Activated CD4-positive, alpha-beta T cell treated with anti-CD3 and anti-CD28 coated beads, Interleukin-2, amount 50 U/mL, for 16 hours (primary cell): ENCODE results near the gene HSPB8.

Experiments used
- DNase-seq: peaks from one replicate; pipeline ENCODE4 v3.0.0-alpha.2; 2020

HSPB8 gene

DNA sequence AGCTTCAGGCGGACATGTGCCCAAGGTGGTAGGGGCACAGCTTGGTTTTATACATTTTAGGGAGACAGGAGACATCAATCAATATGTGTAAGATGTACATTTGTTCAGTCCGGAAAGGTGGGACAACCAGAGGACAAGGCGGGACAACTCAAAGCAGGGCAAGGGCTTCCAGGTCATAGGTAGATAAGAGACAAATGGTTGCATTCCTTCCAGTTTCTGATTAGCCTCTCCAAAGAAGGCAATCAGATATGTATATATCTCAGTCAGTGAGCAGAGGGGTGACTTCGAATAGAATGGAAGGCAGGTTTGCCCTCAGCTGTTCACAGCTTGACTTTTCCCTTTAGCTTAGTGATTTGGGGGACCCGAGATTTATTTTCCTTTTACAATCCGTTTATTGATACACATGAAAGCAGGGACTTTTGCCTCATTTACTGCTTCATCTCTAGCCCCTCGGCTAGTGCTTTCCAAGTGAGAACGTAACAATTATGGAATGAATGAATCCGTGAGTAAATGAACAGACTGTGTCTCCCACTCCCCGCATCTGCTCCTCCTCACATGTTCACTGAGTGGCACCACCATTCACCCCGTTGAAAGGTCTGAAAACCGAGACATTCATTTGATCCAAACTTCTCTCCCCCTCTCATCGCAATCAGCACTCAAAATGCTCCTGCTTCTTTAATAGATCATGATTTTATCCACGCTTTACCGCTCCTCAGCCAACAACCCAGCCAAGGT is 6.9 kb upstream of the HSPB8 start:
- DNase-seq, result no peak

GRCh38 chr12:119175081-119175480 is 3.6 kb upstream of the HSPB8 start:
- DNase-seq, result no peak

DNA sequence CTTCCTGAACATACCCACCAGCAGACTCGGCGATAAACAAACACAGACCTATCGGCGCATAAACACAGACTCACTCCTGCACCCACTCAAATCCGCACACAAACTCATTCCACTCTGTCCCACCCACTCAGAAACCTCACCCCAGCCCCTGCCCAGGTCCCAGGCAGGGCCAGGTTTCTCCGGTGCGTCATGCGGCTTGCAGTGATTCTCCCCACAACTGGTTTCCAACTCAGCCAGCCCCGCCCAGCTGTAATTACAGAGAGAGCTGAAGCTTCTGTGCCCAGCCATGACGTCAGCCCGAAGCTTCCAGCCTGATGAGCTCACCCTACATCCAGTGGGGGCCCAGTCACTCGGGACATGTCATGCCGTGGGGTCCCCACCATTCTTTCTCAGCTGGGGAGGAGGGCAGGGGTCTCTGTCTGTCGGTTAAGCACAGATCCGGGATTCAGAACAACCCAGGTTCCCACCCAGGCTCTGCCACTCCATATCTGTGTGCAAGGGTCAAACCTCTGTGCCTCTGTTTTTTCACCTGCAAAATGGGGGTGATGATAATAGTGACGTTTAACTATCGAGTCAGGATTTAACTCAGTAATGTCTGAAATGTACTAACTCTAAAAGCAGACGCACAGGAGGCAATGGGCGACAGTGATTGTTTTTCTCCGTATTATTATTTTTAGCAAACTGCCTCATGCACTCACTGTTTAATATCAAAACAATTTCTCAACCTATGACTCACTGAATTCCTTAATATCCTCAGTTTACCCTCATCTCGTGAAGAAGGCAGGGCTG is 2.3 kb upstream of the HSPB8 start:
- no peak for DNase-seq

DNA sequence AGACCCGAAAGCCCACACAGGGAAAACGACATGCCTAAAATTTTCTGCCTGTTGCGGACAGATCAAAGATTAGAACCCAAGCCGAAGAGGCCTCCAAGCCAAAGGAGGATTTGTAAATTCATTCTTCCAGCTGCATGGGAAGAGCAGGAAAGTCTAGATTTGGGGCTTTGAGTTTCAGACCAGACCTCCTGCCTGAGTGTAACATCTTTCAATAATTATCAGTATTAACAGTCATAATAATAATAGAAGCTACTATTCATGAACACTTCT is 1.7 kb upstream of the HSPB8 start:
- DNase-seq, result no peak

DNA sequence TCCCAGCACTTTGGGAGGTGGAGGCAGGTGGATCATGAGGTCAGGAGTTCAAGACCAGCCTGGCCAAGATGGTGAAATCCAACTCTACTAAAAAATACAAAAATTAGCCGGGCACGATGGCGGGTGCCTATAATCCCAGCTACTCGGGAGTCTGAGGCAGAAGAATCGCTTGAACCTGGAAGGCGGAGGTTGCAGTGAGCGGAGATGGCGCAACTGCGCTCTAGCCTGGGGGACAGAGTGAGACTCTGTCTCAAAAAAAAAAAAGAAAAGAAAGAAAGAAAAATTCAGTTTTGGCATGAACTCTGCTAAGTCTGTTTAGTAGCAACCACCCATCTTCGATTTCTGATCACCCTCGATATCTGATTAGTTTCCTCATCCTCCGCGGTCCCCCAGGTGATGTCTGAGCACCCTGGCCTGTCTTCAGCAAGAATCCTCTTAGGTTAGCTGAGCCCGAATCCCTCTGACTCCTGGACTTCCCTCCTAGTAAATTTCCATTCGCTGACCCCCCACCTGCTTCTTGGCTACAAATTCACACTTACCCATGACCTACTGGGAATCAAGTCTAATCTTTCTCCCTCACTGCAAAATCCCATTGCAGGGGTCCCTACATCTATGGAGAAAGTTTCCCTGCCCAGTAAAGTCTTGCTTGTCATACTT is 879 bp upstream of the HSPB8 start:
- DNase-seq, result no peak

- no peak for DNase-seq
These were observed 747 bp downstream of the HSPB8 start for GRCh38 chr12:119179335-119180021.

- DNase-seq, result no peak
These were observed 1.8 kb downstream of the HSPB8 start for GRCh38 chr12:119180380-119181040.

GRCh38 chr12:119181202-119181601 is 2.5 kb downstream of the HSPB8 start:
- DNase-seq, result no peak

DNA sequence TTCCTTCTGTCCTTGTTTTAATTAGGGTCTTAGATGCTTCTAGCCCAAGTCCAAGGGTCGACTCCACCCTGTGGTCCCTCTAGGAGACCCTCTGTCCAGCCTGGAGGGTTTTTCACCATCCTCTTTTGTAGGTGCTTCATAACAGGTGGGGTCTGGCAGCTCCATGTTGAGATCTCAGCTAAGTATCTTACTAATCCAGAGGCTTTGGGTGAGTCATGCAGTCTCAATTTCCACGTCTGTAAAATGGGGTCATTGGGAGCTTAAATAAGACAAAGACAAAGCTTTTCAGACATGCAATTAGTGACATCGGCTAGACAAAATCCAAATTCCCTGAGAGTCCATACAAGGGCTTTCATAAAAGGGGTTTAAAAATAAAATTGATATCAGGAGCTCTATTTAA is 3.2 kb downstream of the HSPB8 start:
- no peak for DNase-seq

- no peak for DNase-seq
These were observed 4.2 kb downstream of the HSPB8 start for GRCh38 chr12:119182701-119183493.

- no peak for DNase-seq
These were observed 5.4 kb downstream of the HSPB8 start for GRCh38 chr12:119183942-119184695.

GRCh38 chr12:119195256-119195655 is 16.5 kb downstream of the HSPB8 start:
- no peak for DNase-seq

GRCh38 chr12:119198440-119198839 is 19.7 kb downstream of the HSPB8 start:
- no peak for DNase-seq

GRCh38 chr12:119200601-119201000 is 21.9 kb downstream of the HSPB8 start:
- DNase-seq, result no peak

GRCh38 chr12:119201789-119202543 is 23.2 kb downstream of the HSPB8 start:
- DNase-seq, result no peak

GRCh38 chr12:119202544-119202943 is 23.8 kb downstream of the HSPB8 start:
- DNase-seq, result no peak

GRCh38 chr12:119204131-119204530 is 25.4 kb downstream of the HSPB8 start:
- no peak for DNase-seq

- no peak for DNase-seq
These were observed 26.0 kb downstream of the HSPB8 start for GRCh38 chr12:119204671-119205285.

- DNase-seq, result no peak
These were observed 27.8 kb downstream of the HSPB8 start for GRCh38 chr12:119206348-119207062.
